K562 (cell line): ENCODE data around the gene EEF2. TPM values are rescaled to one million over a fixed set of nuclear protein-coding genes. Genes with fewer than 3 reads are reported as not detected.

Experiments used
- CCNT2 ChIP-seq: IDR thresholded peaks from 2 replicates; pipeline ENCODE4 v1.6.1; 2011; ENCODE audit warnings: borderline replicate concordance, low read depth, mild to moderate bottlenecking, moderate library complexity, mixed read lengths, low read length; ENCODE audit not compliant: insufficient read length; ENCODE audit errors: extremely low read depth
- NCOA4 ChIP-seq: fragments of 450-650 bp; IDR thresholded peaks from 2 replicates; pipeline ENCODE4 v1.6.1; 2018; ENCODE audit warnings: mild to moderate bottlenecking; ENCODE audit not compliant: partially characterized antibody
- NELFE ChIP-seq: IDR thresholded peaks from 2 replicates; pipeline ENCODE4 v1.6.1; 2011; ENCODE audit warnings: mild to moderate bottlenecking; ENCODE audit not compliant: insufficient read depth, insufficient read length
- NFIX ChIP-seq: fragments of 250-450 bp; sonication (Bioruptor Pico); IDR thresholded peaks from 2 replicates; pipeline ENCODE4 v1.4.0; 2020; ENCODE audit warnings: low read depth, mild to moderate bottlenecking, moderate library complexity
- NFXL1 ChIP-seq: fragments of 450-650 bp; formaldehyde crosslinking; IDR thresholded peaks from 2 replicates; pipeline ENCODE4 v1.4.0; 2021; ENCODE audit warnings: mild to moderate bottlenecking
- PCBP1 ChIP-seq: fragments of 200-400 bp; formaldehyde crosslinking; IDR thresholded peaks from 2 replicates; pipeline ENCODE4 v1.6.1; 2018; ENCODE audit warnings: mild to moderate bottlenecking, low read depth, low read length; ENCODE audit not compliant: poor library complexity, severe bottlenecking
- PHF21A ChIP-seq: fragments of 450-650 bp; IDR thresholded peaks from 2 replicates; pipeline ENCODE4 v1.6.1; 2017; ENCODE audit warnings: low read depth, borderline replicate concordance
- RFX7 ChIP-seq: fragments of 250-450 bp; sonication (Bioruptor Pico); IDR thresholded peaks from 2 replicates; pipeline ENCODE4 v1.5.1; 2021; ENCODE audit warnings: mild to moderate bottlenecking
- SRSF9 ChIP-seq: fragments of 200-400 bp; formaldehyde crosslinking; IDR thresholded peaks from 2 replicates; pipeline ENCODE4 v1.6.1; 2017; ENCODE audit warnings: low read depth, low read length, borderline replicate concordance
- TCF7L2 ChIP-seq: fragments of 150-350 bp; IDR thresholded peaks from 2 replicates; pipeline ENCODE4 v1.6.1; 2016; ENCODE audit warnings: low read depth, mild to moderate bottlenecking, low read length, moderate library complexity
- ZKSCAN1 ChIP-seq: fragments of 150-350 bp; IDR thresholded peaks from 2 replicates; pipeline ENCODE4 v1.6.1; 2016; ENCODE audit warnings: low read depth, low read length
- ZNF133 ChIP-seq: fragments of 250-450 bp; sonication (Bioruptor Pico); IDR thresholded peaks from 2 replicates; pipeline ENCODE4 v1.4.0; 2020; ENCODE audit warnings: mild to moderate bottlenecking
- ZNF232 ChIP-seq: sonication (generic); formaldehyde crosslinking; IDR thresholded peaks from 2 replicates; pipeline ENCODE4 v1.8.0; 2022; ENCODE audit warnings: mild to moderate bottlenecking, missing genetic modification reagents
- ZNF282 ChIP-seq: sonication (generic); formaldehyde crosslinking; IDR thresholded peaks from 2 replicates; pipeline ENCODE4 v1.8.1; 2023; ENCODE audit warnings: missing genetic modification reagents
- ZNF316 ChIP-seq: fragments of 450-650 bp; IDR thresholded peaks from 2 replicates; pipeline ENCODE4 v1.6.1; 2016
- polyA plus RNA-seq, 8 experiments: library from polyadenylated mRNA; depleted of rRNA in 4 of 8; stranded (reverse) in 5 of 8; unstranded in 3 of 8; fragments of >200 nt; fragmentation: Nextera tagmentation in 2 of 8; fragmentation: Illumina TruSeq in 1 of 8; extraction: Ambion mirVana in 2 of 8; extraction: Trizol in 1 of 8; gene quantifications; 2 replicates each; pipeline versions ENCODE4 v1.2.1 to v1.2.3, GENCODE V29; 2011 to 2014; ENCODE audit warnings: inconsistent platforms in 1 of 8, missing spikeins in 1 of 8
- total RNA-seq, 7 experiments: library from RNA; depleted of rRNA in 6 of 7; stranded (reverse); fragments of >200 nt in 6 of 7; fragmentation: Illumina TruSeq in 2 of 7; extraction: Trizol in 2 of 7; gene quantifications; 2 replicates each; pipeline versions ENCODE4 v1.2.1 to v1.2.3, GENCODE V29; 2011 to 2021; ENCODE audit warnings: low replicate concordance in 1 of 7
- TF ChIP-seq, protein P1 (sequence below): fragments of 450-650 bp; formaldehyde crosslinking; IDR thresholded peaks from 2 replicates; pipeline ENCODE4 v1.4.0; 2022; ENCODE audit warnings: missing genetic modification characterization
- TF ChIP-seq, protein P2 (sequence below), 2 experiments: fragments of 450-650 bp; formaldehyde crosslinking in 1 of 2; IDR thresholded peaks; 2 replicates each; pipeline versions ENCODE4 v1.4.0 to v1.6.1; 2014 to 2020; ENCODE audit warnings: mild to moderate bottlenecking in 2 of 2, borderline replicate concordance in 1 of 2, low read depth in 1 of 2
- TF ChIP-seq, protein P3 (sequence below), 2 experiments: fragments of 250-450 bp in 1 of 2; fragments of 450-650 bp in 1 of 2; sonication (Bioruptor Pico) in 1 of 2; IDR thresholded peaks; 2 replicates each; pipeline versions ENCODE4 v1.6.1 to v1.8.0; 2016 to 2021; ENCODE audit warnings: mild to moderate bottlenecking in 2 of 2, moderate library complexity in 2 of 2, missing compliant biosample characterization in 1 of 2, missing genetic modification characterization in 1 of 2

EEF2 gene
- total and polyA plus RNA-seq, 9 of the 15 experiments (the other 6 are each of a cell fraction or from before 2014, with no cell fraction given) = 372 to 3,003 (median 1,453) TPM

DNA sequence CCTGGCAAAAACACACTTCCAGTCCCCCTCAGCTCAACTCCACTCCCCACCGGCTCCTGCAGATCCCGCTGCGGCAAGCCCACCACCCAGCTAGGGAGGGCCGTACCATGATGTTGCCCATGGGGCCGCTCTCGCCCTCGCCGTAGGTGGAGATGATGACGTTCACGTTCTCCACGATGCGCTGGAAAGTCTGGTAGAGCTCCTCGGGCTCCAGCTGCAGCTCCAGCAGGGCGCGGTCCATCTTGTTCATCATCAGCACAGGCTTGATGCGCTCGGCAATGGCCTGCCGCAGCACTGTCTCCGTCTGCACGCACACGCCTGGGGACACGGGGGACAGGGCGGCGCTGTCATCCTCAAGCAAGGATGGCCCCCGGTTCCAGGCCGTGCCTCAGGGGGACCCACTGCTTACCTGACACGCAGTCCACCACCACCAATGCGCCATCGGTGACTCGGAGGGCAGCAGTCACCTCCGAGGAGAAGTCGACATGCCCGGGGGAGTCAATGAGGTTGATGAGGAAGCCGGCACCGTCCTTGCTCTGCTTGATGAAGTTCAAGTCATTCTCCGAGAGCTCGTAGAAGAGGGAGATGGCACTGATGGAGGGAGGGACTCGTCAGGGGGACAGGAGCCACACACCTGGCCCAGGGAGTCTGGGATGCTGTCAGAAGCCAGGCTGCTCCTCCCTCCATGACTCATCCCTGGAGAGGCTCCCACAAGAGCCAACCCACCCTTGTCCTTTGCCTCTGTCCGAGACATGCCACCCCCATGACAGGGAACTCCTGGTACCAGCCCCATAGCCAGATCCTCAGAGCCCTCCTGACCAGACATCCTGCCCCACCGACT lies 2.3 kb downstream of the EEF2 start (continued):
- TF ChIP-seq ZKSCAN1 = no peak
- TF ChIP-seq, protein P1, sequence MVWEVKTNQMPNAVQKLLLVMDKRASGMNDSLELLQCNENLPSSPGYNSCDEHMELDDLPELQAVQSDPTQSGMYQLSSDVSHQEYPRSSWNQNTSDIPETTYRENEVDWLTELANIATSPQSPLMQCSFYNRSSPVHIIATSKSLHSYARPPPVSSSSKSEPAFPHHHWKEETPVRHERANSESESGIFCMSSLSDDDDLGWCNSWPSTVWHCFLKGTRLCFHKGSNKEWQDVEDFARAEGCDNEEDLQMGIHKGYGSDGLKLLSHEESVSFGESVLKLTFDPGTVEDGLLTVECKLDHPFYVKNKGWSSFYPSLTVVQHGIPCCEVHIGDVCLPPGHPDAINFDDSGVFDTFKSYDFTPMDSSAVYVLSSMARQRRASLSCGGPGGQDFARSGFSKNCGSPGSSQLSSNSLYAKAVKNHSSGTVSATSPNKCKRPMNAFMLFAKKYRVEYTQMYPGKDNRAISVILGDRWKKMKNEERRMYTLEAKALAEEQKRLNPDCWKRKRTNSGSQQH (CRISPR knock-in tag) = no peak
- TF ChIP-seq ZNF282 (CRISPR knock-in tag) = no peak
- no peak for TF ChIP-seq ZNF232
- TF ChIP-seq TCF7L2 = no peak
- TF ChIP-seq ZNF133 (CRISPR knock-in tag) = no peak
- TF ChIP-seq RFX7 (CRISPR knock-in tag) = no peak
- no peak for TF ChIP-seq NFIX (CRISPR knock-in tag)
- TF ChIP-seq, protein P2, sequence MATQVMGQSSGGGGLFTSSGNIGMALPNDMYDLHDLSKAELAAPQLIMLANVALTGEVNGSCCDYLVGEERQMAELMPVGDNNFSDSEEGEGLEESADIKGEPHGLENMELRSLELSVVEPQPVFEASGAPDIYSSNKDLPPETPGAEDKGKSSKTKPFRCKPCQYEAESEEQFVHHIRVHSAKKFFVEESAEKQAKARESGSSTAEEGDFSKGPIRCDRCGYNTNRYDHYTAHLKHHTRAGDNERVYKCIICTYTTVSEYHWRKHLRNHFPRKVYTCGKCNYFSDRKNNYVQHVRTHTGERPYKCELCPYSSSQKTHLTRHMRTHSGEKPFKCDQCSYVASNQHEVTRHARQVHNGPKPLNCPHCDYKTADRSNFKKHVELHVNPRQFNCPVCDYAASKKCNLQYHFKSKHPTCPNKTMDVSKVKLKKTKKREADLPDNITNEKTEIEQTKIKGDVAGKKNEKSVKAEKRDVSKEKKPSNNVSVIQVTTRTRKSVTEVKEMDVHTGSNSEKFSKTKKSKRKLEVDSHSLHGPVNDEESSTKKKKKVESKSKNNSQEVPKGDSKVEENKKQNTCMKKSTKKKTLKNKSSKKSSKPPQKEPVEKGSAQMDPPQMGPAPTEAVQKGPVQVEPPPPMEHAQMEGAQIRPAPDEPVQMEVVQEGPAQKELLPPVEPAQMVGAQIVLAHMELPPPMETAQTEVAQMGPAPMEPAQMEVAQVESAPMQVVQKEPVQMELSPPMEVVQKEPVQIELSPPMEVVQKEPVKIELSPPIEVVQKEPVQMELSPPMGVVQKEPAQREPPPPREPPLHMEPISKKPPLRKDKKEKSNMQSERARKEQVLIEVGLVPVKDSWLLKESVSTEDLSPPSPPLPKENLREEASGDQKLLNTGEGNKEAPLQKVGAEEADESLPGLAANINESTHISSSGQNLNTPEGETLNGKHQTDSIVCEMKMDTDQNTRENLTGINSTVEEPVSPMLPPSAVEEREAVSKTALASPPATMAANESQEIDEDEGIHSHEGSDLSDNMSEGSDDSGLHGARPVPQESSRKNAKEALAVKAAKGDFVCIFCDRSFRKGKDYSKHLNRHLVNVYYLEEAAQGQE (IDR thresholded peaks at IDR 0.05; ENCODE audit: borderline replicate concordance) = no peak
- TF ChIP-seq, protein P2 (CRISPR knock-in tag; IDR thresholded peaks at IDR 0.05; ENCODE audit: low read depth) = no peak
- TF ChIP-seq ZNF316 = no peak
- no peak for TF ChIP-seq PHF21A
- TF ChIP-seq, protein P3, sequence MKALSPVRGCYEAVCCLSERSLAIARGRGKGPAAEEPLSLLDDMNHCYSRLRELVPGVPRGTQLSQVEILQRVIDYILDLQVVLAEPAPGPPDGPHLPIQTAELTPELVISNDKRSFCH (CRISPR knock-in tag; IDR thresholded peaks at IDR 0.05) = no peak
- TF ChIP-seq, protein P3 (tag; IDR thresholded peaks at IDR 0.05) = no peak
- TF ChIP-seq CCNT2 = no peak
- no peak for TF ChIP-seq PCBP1
- no peak for TF ChIP-seq NELFE
- no peak for TF ChIP-seq NFXL1 (CRISPR knock-in tag)
- no peak for TF ChIP-seq NCOA4
- no peak for TF ChIP-seq SRSF9
